HG03159 (cell line): ENCODE results near the gene CASD1.

Source experiments
- ATAC-seq: cut with Tn5 transposase; IDR thresholded peaks from one replicate; pipeline ENCODE4 v1.9.1; 2021; ENCODE audit warnings: mild to moderate bottlenecking, moderate library complexity; ENCODE audit not compliant: unreplicated experiment

CASD1 gene

GRCh38 chr7:94579470-94579869 lies 69.9 kb downstream of the CASD1 start:
- no peak for ATAC-seq

- no peak for ATAC-seq
Observed at GRCh38 chr7:94580601-94581000, 71.0 kb downstream of the CASD1 start.

GRCh38 chr7:94584113-94584512 lies 74.5 kb downstream of the CASD1 start:
- no peak for ATAC-seq

- ATAC-seq, result no peak
Observed at GRCh38 chr7:94588075-94588474, 78.5 kb downstream of the CASD1 start.

GRCh38 chr7:94590526-94591162 lies 81.0 kb downstream of the CASD1 start:
- ATAC-seq, result peak; percentile 50

GRCh38 chr7:94591176-94591575 lies 81.6 kb downstream of the CASD1 start:
- ATAC-seq, result peak; percentile 82

GRCh38 chr7:94594882-94595281 lies 85.3 kb downstream of the CASD1 start:
- ATAC-seq, result no peak

- ATAC-seq, result no peak
Observed at GRCh38 chr7:94595717-94596116, 86.1 kb downstream of the CASD1 start.

- ATAC-seq, result no peak
Observed at GRCh38 chr7:94600267-94600666, 90.7 kb downstream of the CASD1 start.

- no peak for ATAC-seq
Observed at GRCh38 chr7:94602181-94602580, 92.6 kb downstream of the CASD1 start.

- ATAC-seq, result peak; percentile 62
Observed at GRCh38 chr7:94605031-94605430, 95.4 kb downstream of the CASD1 start.
